Astrocyte of the cerebellum (primary cell): Measurements from ENCODE around the gene ZFP30.
A peak's percentile ranks its signal among the peaks of the same experiment; 100 is the strongest.
"Not testable (repeated sequence)": the region's sequence is repeated elsewhere in the genome, so short reads cannot be mapped to it uniquely, and the experiment has no call there.

Experiments
- DNase-seq: peaks from one replicate; pipeline ENCODE4 v3.0.0-alpha.2; 2011; ENCODE audit warnings: low read depth
- H3K4me3 ChIP-seq: 2 replicates; pipeline ENCODE4 v1.5.1; 2011; ENCODE audit warnings: mild to moderate bottlenecking, low read depth, low read length, moderate library complexity
- in situ Hi-C: cut with HindIII; loops from 2 replicates; pipeline ENCODE4 v1.10.0; 2017; ENCODE audit warnings: low sequenced_read_pairs
- TF ChIP-seq, protein P1 (sequence below): IDR thresholded peaks from 2 replicates; pipeline ENCODE4 v1.5.1; 2012; ENCODE audit warnings: low read length, low read depth, moderate library complexity, mild to moderate bottlenecking; ENCODE audit errors: missing control alignments

ZFP30 gene

GRCh38 chr19:37683520-37683919 is 28.3 kb upstream of the ZFP30 start:
- TF ChIP-seq, protein P1, sequence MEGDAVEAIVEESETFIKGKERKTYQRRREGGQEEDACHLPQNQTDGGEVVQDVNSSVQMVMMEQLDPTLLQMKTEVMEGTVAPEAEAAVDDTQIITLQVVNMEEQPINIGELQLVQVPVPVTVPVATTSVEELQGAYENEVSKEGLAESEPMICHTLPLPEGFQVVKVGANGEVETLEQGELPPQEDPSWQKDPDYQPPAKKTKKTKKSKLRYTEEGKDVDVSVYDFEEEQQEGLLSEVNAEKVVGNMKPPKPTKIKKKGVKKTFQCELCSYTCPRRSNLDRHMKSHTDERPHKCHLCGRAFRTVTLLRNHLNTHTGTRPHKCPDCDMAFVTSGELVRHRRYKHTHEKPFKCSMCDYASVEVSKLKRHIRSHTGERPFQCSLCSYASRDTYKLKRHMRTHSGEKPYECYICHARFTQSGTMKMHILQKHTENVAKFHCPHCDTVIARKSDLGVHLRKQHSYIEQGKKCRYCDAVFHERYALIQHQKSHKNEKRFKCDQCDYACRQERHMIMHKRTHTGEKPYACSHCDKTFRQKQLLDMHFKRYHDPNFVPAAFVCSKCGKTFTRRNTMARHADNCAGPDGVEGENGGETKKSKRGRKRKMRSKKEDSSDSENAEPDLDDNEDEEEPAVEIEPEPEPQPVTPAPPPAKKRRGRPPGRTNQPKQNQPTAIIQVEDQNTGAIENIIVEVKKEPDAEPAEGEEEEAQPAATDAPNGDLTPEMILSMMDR: no peak
- DNase-seq: no peak
- no peak overlapping the region for H3K4me3 ChIP-seq
- in situ Hi-C loops: no loop called here

GRCh38 chr19:37669450-37669914 is 14.2 kb upstream of the ZFP30 start:
- H3K4me3 ChIP-seq: no peak overlapping the region
- TF ChIP-seq, protein P1: no peak
- in situ Hi-C loops: no loop called here
- no peak for DNase-seq

- in situ Hi-C loops, DNase-seq, H3K4me3 ChIP-seq: not testable (repeated sequence)
These were observed 1.9 kb upstream of the ZFP30 start for GRCh38 chr19:37657157-37657556.

- in situ Hi-C loops: no loop called here
- DNase-seq: peak; percentile 43
- H3K4me3 ChIP-seq: peak overlapping the region; percentile 90
- TF ChIP-seq, protein P1: no peak
These were observed 565 bp upstream of the ZFP30 start for GRCh38 chr19:37655689-37656371.

DNA sequence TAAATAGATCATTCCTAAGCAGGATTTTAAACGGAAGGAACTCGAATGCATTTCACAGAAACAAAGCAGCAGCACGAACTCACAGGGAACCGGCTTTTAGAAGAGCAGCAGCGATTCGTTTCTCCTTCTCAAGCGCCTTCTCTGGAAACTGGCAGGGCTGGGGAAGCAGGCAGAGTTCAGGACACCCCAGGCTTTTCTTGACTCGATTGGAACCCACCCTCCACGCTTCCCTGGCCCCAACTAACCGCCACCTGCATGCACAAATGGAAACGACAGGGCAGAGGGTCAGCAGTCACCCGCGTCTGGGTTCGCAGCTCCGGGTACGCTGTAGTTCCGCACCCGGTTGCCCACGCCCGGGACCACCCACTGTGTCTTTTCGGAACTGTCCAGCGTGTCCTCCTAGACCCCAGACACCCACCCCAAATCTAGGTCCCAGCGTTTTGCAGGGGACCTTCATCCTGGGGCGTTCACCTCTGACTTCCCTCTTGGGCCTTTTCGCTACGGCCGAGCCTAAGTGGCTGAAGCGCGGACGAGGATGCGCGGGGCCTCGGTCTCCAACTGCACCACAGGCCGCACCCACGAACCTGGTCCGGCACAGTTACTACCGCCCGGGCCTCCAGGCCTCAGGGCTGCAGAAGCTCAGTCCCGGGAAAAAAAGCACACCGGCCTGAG is 500 bp downstream of the ZFP30 start:
- DNase-seq: peak; percentile 6
- in situ Hi-C loops: no loop called here
- H3K4me3 ChIP-seq: peak overlapping the region; percentile 90

DNA sequence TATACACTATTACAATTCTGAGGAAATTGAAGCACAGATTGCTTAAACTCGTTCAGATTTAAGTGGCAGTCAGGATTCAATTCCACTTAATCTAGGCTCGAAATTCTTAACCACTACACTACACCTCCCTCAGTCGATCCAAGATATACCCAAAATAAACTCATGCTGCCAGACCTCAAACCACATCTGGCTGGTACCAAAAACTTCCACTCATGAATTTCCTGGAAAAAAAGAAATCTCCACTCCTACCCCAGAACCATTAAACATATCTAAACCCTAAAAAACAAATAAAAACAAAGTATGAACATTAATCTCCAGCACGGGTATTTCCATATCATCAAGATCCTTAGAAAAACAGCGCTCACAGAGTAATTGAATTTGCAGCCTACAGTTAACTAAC is 1.1 kb downstream of the ZFP30 start:
- H3K4me3 ChIP-seq: peak overlapping the region; percentile 90
- in situ Hi-C loops: no loop called here
- no peak for DNase-seq
- TF ChIP-seq, protein P1: no peak

More for the DNA sequence above, 500 bp downstream of the ZFP30 start:
- TF ChIP-seq, protein P1: no peak
